GM19324 (cell line): ENCODE data around the gene SLX4IP.
"Not testable (repeated sequence)": the region's sequence is repeated elsewhere in the genome, so short reads cannot be mapped to it uniquely, and the experiment has no call there.

Experiments
- ATAC-seq: cut with Tn5 transposase; IDR thresholded peaks from one replicate; pipeline ENCODE4 v1.9.1; 2021; ENCODE audit warnings: mild to moderate bottlenecking, moderate library complexity; ENCODE audit not compliant: unreplicated experiment, low FRiP score

SLX4IP gene

DNA sequence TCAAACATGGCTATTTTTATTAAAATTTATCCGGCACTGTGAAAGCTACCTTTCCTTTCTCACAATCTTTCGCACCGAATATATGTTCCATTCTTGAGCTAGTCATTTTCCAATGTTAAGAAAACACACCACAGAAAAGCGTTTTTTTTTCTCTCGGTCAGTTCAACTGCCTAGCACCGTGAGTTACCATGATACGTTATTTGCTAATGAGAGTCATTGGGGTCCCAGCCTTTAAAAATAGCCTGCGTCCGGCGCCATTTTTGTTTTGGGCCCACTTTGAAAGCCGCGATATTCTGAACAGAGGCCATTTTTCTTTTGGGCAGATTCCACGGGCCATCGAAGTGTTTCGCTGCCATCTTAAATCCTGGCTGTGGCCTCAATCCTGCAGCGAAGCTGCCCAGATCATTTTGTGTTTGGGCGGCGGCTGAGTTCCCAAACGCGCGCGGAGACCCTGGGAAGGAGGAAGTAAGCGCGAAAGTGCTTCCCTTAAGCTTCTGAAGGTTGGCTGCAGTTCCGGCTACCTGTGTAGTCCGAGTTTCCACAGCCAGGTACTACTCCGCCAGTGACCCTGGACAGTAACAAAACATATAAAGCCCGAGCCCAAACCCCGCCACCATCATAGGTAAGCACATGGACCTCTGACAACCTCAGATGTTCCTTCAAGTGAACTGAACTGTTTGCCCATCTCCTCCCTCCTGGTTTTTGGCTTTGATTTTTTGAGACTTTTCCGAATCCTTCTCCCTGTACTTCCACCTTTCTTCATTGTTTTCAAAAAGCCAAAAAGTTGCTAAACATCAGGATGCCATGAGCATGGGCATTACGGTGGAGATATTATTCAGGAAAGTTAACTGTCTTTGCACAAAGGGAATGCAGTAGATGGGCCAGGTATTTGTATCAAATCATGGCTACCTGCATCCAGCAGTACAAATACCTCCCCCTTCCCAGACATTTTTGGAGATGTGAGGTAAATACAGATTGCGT is at the start of gene SLX4IP:
Gene SLX4IP (plus strand): TSS at position 474 of the 981 bp plus-strand sequence. CDS start 22,900 bp downstream, outside the sequence.
- peak; percentile 53 for ATAC-seq

DNA sequence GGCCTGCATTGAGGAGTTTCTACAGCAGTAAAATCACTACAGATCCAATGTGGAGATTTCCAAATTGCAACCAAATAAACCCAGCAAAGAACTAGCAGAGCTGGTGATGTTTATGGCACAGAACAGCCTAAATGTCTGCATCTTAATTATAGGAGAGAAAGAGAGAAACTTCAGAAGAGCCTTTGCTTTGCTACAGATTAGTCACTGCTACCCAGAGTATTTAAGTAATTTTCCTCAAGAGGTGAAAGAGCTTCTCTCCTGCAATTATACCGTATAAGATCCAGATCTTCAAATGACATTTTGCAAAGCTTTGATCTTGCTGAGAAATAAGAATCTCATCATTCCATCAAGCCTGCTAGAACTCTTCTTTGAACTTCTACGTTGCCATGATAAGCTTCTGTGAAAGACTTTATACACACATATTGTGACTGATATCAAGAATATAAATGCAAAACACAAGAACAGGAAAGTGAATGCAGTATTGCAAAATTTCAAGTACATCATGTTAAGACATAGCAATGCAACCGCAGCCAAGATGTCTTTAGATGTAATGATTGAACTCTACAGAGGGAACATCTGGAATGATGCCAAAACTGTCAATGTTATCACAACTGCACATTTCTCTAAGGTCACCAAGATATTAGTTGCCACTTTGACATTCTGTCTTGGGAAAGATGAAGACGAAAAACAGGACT is 49.1 kb upstream of the SLX4IP start:
- no peak for ATAC-seq

GRCh38 chr20:10387686-10388085 is 47.4 kb upstream of the SLX4IP start:
- no peak for ATAC-seq

DNA sequence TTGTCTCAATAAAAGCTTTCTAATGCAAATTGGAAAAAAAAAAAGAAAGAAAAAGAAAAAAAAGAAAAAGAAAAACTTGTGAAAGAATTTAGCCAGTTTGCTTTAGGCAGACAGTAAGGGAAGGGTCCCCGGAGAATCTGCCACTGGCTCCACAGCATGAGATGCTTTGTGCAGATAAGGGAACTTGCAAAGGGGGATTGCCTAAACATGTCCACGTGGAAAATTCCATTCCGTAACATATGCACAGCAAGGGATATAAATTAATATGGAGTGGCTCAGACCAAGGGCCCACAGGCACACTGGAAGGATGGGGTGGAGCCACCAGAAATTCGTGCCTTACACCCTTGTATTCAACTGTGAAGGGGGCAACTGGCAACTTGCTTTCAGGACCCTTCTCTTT is 46.5 kb upstream of the SLX4IP start:
- no peak for ATAC-seq

- ATAC-seq = no peak
Measured at GRCh38 chr20:10390709-10391108, 44.4 kb upstream of the SLX4IP start.

DNA sequence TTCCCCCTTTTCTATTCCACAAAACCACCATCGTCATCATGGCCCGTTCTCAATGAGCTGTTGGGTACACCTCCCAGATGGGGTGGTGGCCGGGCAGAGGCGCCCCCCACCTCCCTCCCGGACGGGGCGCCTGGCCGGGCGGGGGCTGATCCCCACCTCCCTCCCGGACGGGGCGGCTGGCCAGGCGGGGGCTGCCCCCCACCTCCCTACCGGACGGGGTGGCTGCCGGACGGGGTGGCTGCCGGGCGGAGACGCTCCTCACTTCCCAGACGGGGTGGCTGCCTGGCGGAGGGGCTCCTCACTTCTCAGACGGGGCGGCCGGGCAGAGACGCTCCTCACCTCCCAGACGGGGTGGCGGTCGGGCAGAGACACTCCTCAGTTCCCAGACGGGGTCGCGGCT is 40.4 kb upstream of the SLX4IP start:
- ATAC-seq = not testable (repeated sequence)

DNA sequence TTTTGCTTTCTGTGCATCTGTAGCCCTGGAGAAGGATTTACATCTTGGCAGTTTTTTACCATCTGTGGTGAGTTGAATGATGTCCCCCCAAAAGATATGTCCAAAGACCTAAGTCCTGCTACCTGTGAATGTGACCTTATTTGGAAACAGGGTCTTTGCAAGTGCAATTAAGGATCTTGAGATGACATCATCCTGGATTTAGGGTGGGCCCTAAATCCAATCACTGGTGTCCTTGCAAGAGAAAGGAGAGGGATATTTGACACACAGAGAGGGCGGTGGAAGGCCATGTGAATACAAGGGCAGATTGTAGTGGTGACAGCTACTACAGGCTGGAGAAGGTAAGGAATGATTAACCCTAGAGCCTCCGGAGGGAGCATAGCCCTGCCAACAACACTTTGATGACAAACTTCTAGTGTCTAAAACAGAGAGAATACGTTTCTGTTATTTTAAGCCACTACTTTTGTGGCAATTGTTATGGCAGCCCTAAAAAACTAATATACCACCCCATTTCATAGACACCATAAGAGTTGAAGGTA is 36.2 kb upstream of the SLX4IP start:
- no peak for ATAC-seq

- peak; percentile 59 for ATAC-seq
Measured at GRCh38 chr20:10402938-10403608, 32.0 kb upstream of the SLX4IP start.

- no peak for ATAC-seq
Measured at GRCh38 chr20:10404023-10404628, 31.0 kb upstream of the SLX4IP start.

- no peak for ATAC-seq
Measured at GRCh38 chr20:10404959-10405530, 30.1 kb upstream of the SLX4IP start.

DNA sequence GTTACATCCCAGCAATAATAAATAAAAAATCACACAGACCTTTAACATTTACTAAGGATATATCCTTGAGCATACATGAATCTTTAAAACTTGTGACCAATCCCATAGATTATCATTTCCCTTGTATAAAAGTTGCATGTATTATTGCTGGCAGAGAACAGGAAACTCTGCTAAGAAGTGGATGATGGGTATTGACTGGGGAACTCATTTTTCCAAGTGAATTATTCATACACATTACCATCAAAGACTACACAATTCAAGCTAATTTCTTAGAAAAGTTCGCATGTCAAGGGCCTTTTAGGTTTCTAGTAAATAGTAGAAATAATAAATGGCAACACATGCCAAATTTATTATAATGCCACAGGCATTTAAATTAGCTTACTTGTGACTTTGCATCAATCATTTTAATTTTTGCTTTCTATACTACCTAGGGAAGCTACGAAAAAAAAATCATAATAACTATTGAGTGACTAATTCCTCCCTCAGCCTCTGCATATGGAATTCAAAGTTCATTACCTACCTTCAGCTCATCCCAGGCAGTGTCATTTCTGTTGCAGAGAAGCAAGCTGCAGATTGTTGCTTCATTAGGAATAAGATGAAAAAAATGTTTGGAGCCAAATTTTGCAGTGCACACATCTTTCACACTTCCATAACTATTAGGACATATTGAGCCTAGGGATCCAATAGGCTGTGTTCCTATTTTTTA is 26.8 kb upstream of the SLX4IP start:
- ATAC-seq = no peak

DNA sequence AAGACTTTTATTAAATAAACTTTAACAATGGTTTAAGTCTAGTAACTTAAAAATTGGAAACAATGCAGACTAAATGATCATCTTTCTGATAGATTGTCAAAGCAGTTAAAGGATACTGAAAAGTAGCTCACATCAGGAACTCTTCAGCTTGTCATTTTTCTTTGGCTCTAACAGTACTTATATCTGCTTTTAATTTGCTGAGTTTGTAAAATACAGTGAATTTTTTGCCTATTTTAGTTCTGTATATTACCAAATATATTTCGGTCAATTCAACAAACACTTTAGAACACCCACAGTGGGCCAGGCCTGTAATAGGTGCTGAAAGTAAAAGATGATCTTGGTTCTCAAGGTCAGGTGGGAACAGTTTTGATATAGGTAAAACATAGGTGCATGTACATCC is 23.4 kb upstream of the SLX4IP start:
- ATAC-seq = no peak

- no peak for ATAC-seq
Measured at GRCh38 chr20:10412591-10413408, 22.3 kb upstream of the SLX4IP start.

- no peak for ATAC-seq
Measured at GRCh38 chr20:10415013-10415650, 20.0 kb upstream of the SLX4IP start.

DNA sequence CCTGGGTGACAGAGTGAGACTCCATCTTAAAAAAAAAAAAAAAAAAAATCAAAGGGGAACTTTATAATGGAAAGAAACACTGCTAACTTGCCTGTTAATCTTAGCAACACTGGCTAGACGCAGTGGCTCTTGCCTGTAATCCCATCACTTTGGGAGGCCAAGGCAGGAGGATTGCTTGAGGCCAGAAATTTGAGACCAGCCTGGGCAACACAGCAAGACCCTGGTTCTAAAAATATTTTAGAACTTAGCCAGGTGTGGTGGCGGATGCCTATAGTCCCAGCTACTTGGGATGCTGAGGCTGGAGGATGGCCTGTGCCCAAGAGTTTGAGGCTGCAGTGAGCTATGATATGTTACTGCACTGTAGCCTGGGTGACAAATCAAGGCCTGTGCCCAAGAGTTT is 17.9 kb upstream of the SLX4IP start:
- not testable (repeated sequence) for ATAC-seq

DNA sequence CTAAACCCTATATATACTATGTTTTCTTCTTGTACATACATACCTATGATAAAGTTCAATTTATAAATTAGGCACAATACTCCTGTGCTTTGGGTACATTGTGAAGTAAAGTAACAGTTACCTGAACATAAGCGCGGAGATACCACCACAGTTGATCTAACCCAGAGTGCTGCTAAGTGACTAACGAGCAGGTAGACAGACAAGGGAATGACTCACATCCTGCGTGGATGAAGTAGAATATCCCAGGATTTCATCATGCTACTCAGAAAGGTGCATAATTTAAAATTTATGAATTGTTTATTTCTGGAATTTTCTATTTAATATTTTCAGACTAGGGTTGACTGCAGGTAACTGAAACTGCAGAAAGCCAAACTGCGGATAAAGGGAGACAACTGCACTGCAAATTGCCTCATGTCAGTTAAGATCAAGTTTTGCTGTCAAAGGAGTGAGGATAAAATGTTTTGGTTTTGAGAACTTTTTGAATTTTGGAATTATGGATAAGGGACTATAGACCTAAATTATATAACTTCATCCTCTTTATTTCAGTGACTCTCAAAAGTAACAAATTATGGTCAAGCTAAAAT is 15.5 kb upstream of the SLX4IP start:
- no peak for ATAC-seq

GRCh38 chr20:10423735-10424134 is 11.4 kb upstream of the SLX4IP start:
- no peak for ATAC-seq
